Parathyroid adenoma (tissue), 2 donors: ENCODE data around the gene SSU72.
A peak's percentile ranks its signal among the peaks of the same experiment; 100 is the strongest.

ENCODE experiments used
- H2AFZ ChIP-seq: fragments of 300-600 bp; sonication (generic); one replicate; pipeline ENCODE4 v1.7.0; 2017; ENCODE audit warnings: antibody characterized with exemption, mild to moderate bottlenecking
- H3K27ac ChIP-seq: fragments of 300-600 bp; sonication (generic); one replicate; pipeline ENCODE4 v1.7.0; 2017
- H3K27me3 ChIP-seq: fragments of 300-600 bp; sonication (generic); one replicate; pipeline ENCODE4 v1.7.0; 2017; ENCODE audit warnings: low read length; ENCODE audit not compliant: control insufficient read depth, insufficient read depth
- H3K36me3 ChIP-seq: fragments of 300-600 bp; sonication (generic); one replicate; pipeline ENCODE4 v1.7.0; 2017; ENCODE audit warnings: low read length; ENCODE audit not compliant: control insufficient read depth, insufficient read depth
- H3K4me1 ChIP-seq: fragments of 300-600 bp; sonication (generic); one replicate; pipeline ENCODE4 v1.7.0; 2017; ENCODE audit warnings: control low read depth
- H3K4me2 ChIP-seq: fragments of 300-600 bp; sonication (generic); one replicate; pipeline ENCODE4 v1.7.0; 2017; ENCODE audit warnings: low read length
- H3K4me3 ChIP-seq: fragments of 300-600 bp; sonication (generic); one replicate; pipeline ENCODE4 v1.7.0; 2017; ENCODE audit warnings: low read depth, low read length
- H3K79me2 ChIP-seq: fragments of 300-600 bp; sonication (generic); one replicate; pipeline ENCODE4 v1.7.0; 2017; ENCODE audit warnings: control low read depth
- H3K9ac ChIP-seq: fragments of 300-600 bp; sonication (generic); one replicate; pipeline ENCODE4 v1.7.0; 2017; ENCODE audit warnings: mild to moderate bottlenecking
- H3K9me3 ChIP-seq: fragments of 300-600 bp; sonication (generic); one replicate; pipeline ENCODE4 v1.7.0; 2017; ENCODE audit warnings: low read length; ENCODE audit not compliant: control insufficient read depth
- CTCF ChIP-seq: fragments of 300-600 bp; sonication (generic); IDR thresholded peaks from one replicate; pipeline ENCODE4 v1.7.0; 2017; ENCODE audit warnings: antibody characterized with exemption, mild to moderate bottlenecking
- donor health status: primary hyperparathyroidism.

SSU72 gene

GRCh38 chr1:1599935-1600860 is 25.5 kb upstream of the SSU72 start, which contains the start of gene FNDC10:
TSS of gene FNDC10 (minus strand) at chr1:1600135. CDS start at chr1:1600015, 120 bp downstream.
- Histone ChIP-seq H3K4me1 (no peaks in the 10 kb centered on the region), H3K27ac (no peak within 1 kb of the TSS), H3K27me3 (no peaks in the 10 kb centered on the region), H3K79me2 (no peaks in the 10 kb centered on the region), H3K9ac (no peak within 1 kb of the TSS), H2AFZ (peak within 1 kb of the TSS; percentile 33), H3K4me3 (peak within 1 kb of the TSS; percentile 55), H3K9me3 (no peaks in the 10 kb centered on the region), H3K4me2 (peak within 1 kb of the TSS; percentile 84), H3K36me3 (no peaks in the 10 kb centered on the region)
- TF ChIP-seq CTCF = no peak

- Histone ChIP-seq H3K9me3 (no peaks in the 10 kb centered on the region), H2AFZ (no peak overlapping the region), H3K4me1 (no peaks in the 10 kb centered on the region), H3K4me2 (peak overlapping the region; percentile 58), H3K36me3 (no peaks in the 10 kb centered on the region), H3K4me3 (peak overlapping the region; percentile 34), H3K79me2 (no peaks in the 10 kb centered on the region), H3K27me3 (no peaks in the 10 kb centered on the region), H3K27ac (no peak overlapping the region), H3K9ac (no peak overlapping the region)
- no peak for TF ChIP-seq CTCF
These were observed 24.6 kb upstream of the SSU72 start for GRCh38 chr1:1599030-1599934.

GRCh38 chr1:1598720-1599029 is 24.0 kb upstream of the SSU72 start:
- H2AFZ ChIP-seq = no peak overlapping the region
- TF ChIP-seq CTCF = no peak
- H3K9ac ChIP-seq = no peak overlapping the region
- H3K4me3 ChIP-seq = no peak overlapping the region
- H3K4me2 ChIP-seq = no peak overlapping the region
- no peaks in the 10 kb centered on the region for H3K9me3 ChIP-seq
- H3K27ac ChIP-seq = no peak overlapping the region
- no peaks in the 10 kb centered on the region for H3K4me1 ChIP-seq
- H3K79me2 ChIP-seq = no peaks in the 10 kb centered on the region
- no peaks in the 10 kb centered on the region for H3K27me3 ChIP-seq
- H3K36me3 ChIP-seq = no peaks in the 10 kb centered on the region

- H3K9me3 ChIP-seq = no peaks in the 10 kb centered on the region
- no peak overlapping the region for H2AFZ ChIP-seq
- TF ChIP-seq CTCF = no peak
- no peaks in the 10 kb centered on the region for H3K27me3 ChIP-seq
- no peaks in the 10 kb centered on the region for H3K4me1 ChIP-seq
- H3K79me2 ChIP-seq = no peaks in the 10 kb centered on the region
- H3K9ac ChIP-seq = no peak overlapping the region
- peak overlapping the region; percentile 64 for H3K4me2 ChIP-seq
- H3K36me3 ChIP-seq = no peaks in the 10 kb centered on the region
- no peak overlapping the region for H3K27ac ChIP-seq
- no peak overlapping the region for H3K4me3 ChIP-seq
These were observed 23.5 kb upstream of the SSU72 start for GRCh38 chr1:1598051-1598719.
